A549 (cell line): ENCODE measurements around the gene PSG11.

ENCODE experiments used
- MAFK ChIP-seq: fragments of 450-650 bp; IDR thresholded peaks from 2 replicates; pipeline ENCODE4 v1.6.1; 2014; ENCODE audit not compliant: partially characterized antibody
- POLR2A ChIP-seq: IDR thresholded peaks from 2 replicates; pipeline ENCODE4 v1.6.1; 2012; ENCODE audit warnings: mild to moderate bottlenecking, low read length
- RCOR1 ChIP-seq: fragments of 150-350 bp; IDR thresholded peaks from 2 replicates; pipeline ENCODE4 v1.6.1; 2014; ENCODE audit warnings: antibody characterized with exemption, low read length, low read depth
- TF ChIP-seq, protein P1 (sequence below): fragments of >200 bp; sonication (Bioruptor Twin); formaldehyde crosslinking; IDR thresholded peaks from 3 replicates; pipeline ENCODE4 v1.5.1; 2016
- TF ChIP-seq, protein P2 (sequence below): fragments of 450-650 bp; IDR thresholded peaks from 2 replicates; pipeline ENCODE4 v1.6.1; 2014; ENCODE audit warnings: antibody characterized with exemption

GRCh38 chr19:42965176-42965575 is 61.1 kb downstream of the PSG11 start:
- TF ChIP-seq POLR2A (no peak), RCOR1 (no peak), MAFK (no peak)
- TF ChIP-seq, protein P1, sequence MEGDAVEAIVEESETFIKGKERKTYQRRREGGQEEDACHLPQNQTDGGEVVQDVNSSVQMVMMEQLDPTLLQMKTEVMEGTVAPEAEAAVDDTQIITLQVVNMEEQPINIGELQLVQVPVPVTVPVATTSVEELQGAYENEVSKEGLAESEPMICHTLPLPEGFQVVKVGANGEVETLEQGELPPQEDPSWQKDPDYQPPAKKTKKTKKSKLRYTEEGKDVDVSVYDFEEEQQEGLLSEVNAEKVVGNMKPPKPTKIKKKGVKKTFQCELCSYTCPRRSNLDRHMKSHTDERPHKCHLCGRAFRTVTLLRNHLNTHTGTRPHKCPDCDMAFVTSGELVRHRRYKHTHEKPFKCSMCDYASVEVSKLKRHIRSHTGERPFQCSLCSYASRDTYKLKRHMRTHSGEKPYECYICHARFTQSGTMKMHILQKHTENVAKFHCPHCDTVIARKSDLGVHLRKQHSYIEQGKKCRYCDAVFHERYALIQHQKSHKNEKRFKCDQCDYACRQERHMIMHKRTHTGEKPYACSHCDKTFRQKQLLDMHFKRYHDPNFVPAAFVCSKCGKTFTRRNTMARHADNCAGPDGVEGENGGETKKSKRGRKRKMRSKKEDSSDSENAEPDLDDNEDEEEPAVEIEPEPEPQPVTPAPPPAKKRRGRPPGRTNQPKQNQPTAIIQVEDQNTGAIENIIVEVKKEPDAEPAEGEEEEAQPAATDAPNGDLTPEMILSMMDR = no peak
- TF ChIP-seq, protein P2, sequence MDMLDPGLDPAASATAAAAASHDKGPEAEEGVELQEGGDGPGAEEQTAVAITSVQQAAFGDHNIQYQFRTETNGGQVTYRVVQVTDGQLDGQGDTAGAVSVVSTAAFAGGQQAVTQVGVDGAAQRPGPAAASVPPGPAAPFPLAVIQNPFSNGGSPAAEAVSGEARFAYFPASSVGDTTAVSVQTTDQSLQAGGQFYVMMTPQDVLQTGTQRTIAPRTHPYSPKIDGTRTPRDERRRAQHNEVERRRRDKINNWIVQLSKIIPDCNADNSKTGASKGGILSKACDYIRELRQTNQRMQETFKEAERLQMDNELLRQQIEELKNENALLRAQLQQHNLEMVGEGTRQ = no peak
